Fibroblast of the aortic adventitia (primary cell): ENCODE data around the gene GEMIN2. TPM values are rescaled to one million over a fixed set of nuclear protein-coding genes. Genes with fewer than 3 reads are reported as not detected.
"Not testable (repeated sequence)": the region's sequence is repeated elsewhere in the genome, so short reads cannot be mapped to it uniquely, and the experiment has no call there.

Experiments
- DNase-seq: peaks from one replicate; pipeline ENCODE4 v3.0.0-alpha.2; 2010; ENCODE audit warnings: low read depth
- H3K4me3 ChIP-seq: 2 replicates; pipeline ENCODE4 v1.5.1; 2011; ENCODE audit warnings: low read depth, mild to moderate bottlenecking, control low read depth, low read length, moderate library complexity
- CTCF ChIP-seq: IDR thresholded peaks from 2 replicates; pipeline ENCODE4 v1.5.1; 2011; ENCODE audit warnings: mild to moderate bottlenecking, low read length, control low read depth, inconsistent platforms; ENCODE audit not compliant: insufficient read depth
- total RNA-seq: library from RNA; depleted of rRNA; stranded (reverse); fragments of >200 nt; gene quantifications from 2 replicates; pipeline ENCODE4 v1.2.3, GENCODE V29; 2012; ENCODE audit warnings: low replicate concordance

Gene GEMIN2
- 21.4 and 41.6 TPM in 2 replicates for total RNA-seq

GRCh38 chr14:39114073-39114838 is at the start of gene GEMIN2:
Gene GEMIN2 (plus strand): TSS chr14:39114323. CDS start chr14:39114339, 16 bp downstream.
- H3K4me3 ChIP-seq: peak within 1 kb of the TSS; percentile 74
- DNase-seq: peak; percentile 96
- TF ChIP-seq CTCF: no peak

DNA sequence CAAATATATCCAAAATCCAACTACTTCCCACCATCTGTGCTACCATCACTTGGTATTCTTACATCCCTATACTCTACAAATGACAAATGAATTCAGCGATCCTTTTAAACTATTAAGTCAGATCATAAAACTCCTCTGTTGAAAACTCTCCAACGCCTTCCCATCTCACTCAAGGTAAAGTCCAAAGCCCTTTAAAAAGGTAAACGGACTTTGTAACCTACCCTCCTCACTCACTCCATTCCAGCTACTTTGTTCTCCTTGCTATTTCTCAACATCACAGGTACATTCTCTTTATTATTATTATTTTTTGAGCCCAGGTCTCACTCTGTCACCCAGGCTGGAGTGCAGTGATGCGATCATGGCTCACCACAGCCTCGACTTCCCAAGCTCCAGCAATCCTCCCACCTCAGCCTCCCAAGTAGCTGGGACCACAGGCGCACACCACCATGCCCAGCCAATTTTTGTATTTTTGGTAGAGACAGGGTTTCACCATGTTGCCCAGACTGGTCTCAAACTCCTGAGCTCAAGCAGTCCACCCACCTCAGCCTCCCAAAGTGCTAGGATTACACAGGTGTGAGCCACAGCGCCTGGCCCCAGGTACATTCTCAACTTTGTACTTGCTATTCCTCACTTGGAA is 44.8 kb upstream of the GEMIN2 start:
- DNase-seq, H3K4me3 ChIP-seq: not testable (repeated sequence)

DNA sequence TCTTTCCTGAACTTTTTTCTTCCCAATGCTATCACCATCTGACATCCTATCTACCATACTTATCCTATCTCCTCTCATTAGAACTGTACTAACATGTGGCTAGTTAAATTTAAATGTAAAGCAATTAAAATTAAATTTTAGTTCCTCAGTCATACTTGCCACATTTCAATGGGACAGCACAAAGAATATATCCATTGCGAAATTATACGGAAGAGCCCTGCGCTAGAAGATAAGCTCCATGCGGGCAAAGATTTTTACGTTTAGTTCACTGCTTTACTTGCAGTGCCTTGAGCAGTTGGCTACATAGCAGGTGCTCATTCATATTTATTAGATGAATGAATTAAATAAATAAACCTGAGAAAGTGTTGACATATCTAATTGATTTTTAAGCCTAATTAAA is 44.2 kb upstream of the GEMIN2 start:
- DNase-seq: no peak
- no peak overlapping the region for H3K4me3 ChIP-seq
- no peak for TF ChIP-seq CTCF

GRCh38 chr14:39071096-39071495 is 43.0 kb upstream of the GEMIN2 start:
- no peak overlapping the region for H3K4me3 ChIP-seq
- no peak for TF ChIP-seq CTCF
- no peak for DNase-seq

- DNase-seq: no peak
- no peak for TF ChIP-seq CTCF
- no peak overlapping the region for H3K4me3 ChIP-seq
Observed at GRCh38 chr14:39080886-39081285, 33.2 kb upstream of the GEMIN2 start.

GRCh38 chr14:39083127-39083526 is 31.0 kb upstream of the GEMIN2 start:
- no peak overlapping the region for H3K4me3 ChIP-seq
- TF ChIP-seq CTCF: no peak
- no peak for DNase-seq

- no peak overlapping the region for H3K4me3 ChIP-seq
- no peak for DNase-seq
- no peak for TF ChIP-seq CTCF
Observed at GRCh38 chr14:39085933-39086332, 28.2 kb upstream of the GEMIN2 start.
